Stimulated activated CD8-positive, alpha-beta memory T cell treated with anti-CD3 and anti-CD28 coated beads, Interleukin-7, amount 100 ng/mL, for 48 hours (primary cell): ENCODE measurements around the gene CDADC1.
"Not testable (repeated sequence)": the region's sequence is repeated elsewhere in the genome, so short reads cannot be mapped to it uniquely, and the experiment has no call there.

Experiments used
- DNase-seq, 2 donors: peaks; one replicate each; pipeline ENCODE4 v3.0.0-alpha.2; 2020; ENCODE audit warnings: low read depth in 1 of 2; ENCODE audit errors: extremely low read depth in 1 of 2

CDADC1 gene

GRCh38 chr13:49292742-49293486 lies 45.2 kb downstream of the CDADC1 start:
- peak in 1 of 2 donors; percentile 16 for DNase-seq

- not testable (repeated sequence) for DNase-seq
These were observed 47.0 kb downstream of the CDADC1 start for GRCh38 chr13:49294723-49295122.

DNA sequence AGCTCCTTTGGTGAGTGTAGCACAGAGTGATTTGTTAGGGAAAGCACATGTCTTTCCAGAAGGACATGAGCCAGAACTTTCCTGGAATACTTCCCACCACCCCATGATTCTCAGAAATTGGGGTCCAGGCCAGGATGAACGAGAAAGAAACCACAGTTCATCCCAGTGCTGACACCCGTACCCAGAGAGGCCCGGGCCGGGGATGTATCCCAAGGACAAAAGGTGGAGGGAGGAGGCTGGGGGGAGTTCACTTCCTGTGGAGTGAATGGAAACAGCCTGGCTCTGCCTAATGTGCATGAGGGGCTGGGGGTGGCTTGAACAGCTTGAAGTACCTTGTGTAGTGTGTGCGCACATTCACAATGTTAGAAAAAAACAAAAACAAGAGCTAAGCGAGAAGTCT lies 47.5 kb downstream of the CDADC1 start:
- DNase-seq: no peak

- no peak for DNase-seq
These were observed 48.9 kb downstream of the CDADC1 start for GRCh38 chr13:49296659-49297058.

- no peak for DNase-seq
These were observed 49.6 kb downstream of the CDADC1 start for GRCh38 chr13:49297338-49297737.

GRCh38 chr13:49298416-49298815 lies 50.7 kb downstream of the CDADC1 start:
- DNase-seq: no peak

DNA sequence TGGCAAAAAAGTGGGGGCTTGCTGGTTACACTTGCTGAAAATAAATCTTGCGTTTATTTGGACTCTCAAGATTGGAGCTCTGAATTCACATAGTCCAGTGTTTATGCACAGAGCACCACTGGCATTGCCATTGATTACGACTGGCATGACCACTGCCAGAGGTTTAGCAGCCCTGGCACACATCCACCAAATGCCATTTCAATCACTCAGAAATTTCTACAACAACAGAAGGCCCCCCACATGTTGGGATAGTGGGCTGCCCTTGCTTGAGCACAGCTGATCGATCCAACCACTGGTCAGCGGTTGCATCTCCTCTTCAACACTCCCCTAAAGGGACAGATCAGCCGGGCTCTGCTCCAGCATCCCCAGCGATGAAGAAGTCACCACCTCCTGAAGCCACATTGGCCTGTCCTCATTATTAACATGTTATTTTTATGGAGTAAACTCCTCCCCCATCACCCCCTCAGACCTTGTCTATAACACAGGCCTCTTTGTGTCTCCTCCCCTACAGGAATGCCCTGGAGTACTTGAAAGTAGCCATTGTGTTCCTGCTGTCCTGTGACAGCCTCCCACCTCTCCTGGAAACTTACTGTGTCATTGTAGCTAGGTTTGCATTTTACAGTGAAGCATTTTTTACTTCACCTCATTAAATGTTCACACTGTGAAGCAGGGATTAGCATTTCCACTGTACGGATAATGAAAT lies 51.3 kb downstream of the CDADC1 start:
- DNase-seq: no peak

- no peak for DNase-seq
These were observed 52.6 kb downstream of the CDADC1 start for GRCh38 chr13:49300276-49300675.

- peak; percentile 16 to 40 for DNase-seq
These were observed 53.2 kb downstream of the CDADC1 start for GRCh38 chr13:49300739-49301589.

DNA sequence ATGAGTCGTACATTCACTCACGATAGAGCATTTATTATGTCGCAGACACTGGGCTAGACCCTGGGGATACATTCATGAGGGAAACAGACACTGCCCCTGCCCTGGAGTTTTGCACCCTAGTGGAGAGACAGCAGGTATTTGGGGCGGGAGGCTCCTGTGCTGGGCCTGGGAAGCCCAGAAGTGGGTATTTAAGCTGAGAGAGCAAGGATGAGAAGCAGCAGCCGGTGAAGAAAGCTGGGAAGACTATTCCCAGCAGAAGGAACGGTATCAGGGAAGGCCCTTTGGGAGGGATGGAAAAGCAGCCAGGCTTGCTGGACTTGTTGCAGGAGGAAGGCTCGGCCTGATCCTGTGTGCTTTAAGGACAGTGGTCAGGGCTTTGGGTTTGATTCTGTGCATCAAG lies 54.5 kb downstream of the CDADC1 start:
- DNase-seq: no peak

DNA sequence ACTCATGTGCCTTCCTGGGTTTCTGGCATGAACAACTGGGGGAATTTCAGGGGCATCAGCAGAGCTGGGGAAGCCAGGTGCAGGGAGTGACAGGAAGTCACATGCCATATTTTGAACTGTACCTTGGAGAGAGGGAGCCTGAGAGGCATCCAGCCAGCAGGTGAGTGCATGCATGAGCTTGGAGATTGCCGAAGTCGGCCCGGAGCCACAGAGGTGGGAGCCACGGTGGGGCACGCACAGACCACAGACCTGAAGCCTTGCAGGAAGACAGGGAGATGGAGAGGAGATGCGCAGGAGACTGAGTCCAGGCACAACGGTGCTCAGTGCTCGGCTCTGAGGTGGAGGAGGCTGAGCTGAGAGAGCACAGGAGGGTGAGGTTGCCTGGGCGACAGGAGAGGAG lies 55.1 kb downstream of the CDADC1 start:
- no peak for DNase-seq

DNA sequence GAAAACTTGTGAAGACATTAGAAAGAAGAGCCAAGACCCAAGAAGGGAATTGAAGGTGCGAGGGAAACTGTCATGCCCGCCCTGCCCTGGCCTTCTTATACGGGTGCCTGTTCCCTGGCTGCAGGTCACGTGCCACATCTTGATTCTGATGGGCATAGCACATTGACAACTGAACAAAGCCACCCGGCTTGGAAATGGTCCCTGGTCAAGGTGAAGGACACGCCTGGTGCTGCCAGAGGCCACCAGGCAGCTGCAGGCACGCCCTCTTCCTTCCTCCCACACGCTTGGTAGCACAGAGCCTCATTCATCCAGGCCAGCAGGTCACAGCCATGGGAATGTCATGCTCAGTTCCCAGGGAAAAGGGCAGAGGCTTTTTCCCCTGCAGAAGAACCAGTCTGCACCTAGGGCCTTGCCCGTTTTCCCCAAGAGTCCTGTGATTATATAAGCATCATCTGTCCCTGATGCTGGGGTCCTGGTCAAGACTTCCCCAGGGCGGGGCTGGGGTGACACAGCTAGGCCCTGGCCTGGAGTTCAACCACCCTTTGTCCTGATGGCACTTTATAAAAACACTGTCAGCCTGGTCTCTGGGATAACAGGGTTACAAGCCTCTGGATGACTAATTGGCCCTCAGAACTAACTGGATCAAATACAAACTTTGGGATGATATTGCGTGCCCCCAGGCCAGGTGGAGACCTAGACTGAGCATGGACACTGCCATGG lies 56.0 kb downstream of the CDADC1 start:
- DNase-seq: no peak

- DNase-seq: no peak
These were observed 56.6 kb downstream of the CDADC1 start for GRCh38 chr13:49304356-49304755.

GRCh38 chr13:49304763-49305700 lies 57.3 kb downstream of the CDADC1 start:
- DNase-seq: no peak

DNA sequence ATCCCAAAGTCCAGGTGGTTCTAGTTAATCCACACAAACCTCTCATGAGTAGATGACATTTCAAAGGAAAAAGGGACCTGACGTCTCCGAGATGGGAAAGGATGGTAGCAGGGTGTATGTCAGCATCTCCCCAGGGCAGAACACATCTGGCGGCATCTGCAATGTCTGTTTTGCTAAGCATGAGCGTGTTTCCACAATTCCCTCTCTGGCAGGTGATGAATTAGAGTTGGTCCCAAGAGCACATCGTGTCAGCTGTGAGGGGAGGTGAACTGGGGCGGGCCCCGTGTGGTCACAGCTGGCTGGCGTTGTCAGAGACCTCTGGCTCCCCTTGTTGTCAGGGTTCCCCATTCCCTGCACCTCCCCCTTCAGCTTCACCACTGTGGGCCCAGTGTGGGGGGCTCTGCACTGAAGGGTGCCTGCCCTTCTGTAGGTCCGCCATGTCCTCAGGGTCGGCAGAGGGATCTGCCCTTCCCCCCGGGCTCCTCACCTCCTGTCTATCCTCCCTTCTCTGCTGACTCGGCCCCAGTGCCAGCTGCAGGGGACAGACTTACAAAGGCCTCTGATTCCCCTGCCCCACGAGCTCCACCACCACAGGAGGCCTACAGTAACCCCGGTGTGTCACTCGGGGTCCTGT lies 58.2 kb downstream of the CDADC1 start:
- no peak for DNase-seq

GRCh38 chr13:49307365-49307764 lies 59.6 kb downstream of the CDADC1 start:
- DNase-seq: no peak

DNA sequence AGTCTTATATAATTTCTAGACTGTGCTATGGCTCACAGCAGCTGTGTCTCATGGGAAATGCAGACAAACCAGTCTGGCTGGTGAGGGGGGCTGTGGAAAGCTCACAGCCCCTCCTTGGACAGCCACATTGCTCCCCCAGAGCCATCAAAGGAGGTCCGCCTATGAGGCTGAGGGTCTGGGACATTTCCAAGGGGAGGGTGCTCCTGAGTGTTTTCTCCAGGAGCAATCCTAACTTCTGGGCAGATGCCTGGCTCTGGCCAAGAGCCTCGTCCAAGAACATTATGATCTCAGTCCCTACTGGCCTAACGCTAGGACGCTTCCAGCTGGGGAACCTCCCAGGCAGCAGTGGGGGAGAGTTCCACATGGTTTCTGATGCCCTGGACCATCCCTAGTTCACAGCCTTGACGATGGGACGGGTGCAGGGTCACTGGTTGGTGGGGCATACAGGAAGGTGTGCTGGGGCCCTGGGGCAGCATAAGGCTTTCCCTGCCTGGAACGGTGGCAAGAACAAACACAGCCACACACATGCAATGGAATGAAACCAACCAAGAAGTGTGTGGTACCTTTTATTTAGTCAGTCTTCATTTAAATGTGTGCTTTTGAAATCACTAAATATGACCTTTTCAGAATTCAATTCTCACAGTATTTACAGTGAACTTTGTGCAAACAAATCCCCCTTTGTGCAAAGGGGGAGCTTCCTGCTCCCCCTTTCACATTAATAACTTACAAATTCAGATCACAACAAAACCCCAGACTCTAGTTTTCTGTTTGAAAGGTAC lies 60.6 kb downstream of the CDADC1 start:
- DNase-seq: no peak

DNA sequence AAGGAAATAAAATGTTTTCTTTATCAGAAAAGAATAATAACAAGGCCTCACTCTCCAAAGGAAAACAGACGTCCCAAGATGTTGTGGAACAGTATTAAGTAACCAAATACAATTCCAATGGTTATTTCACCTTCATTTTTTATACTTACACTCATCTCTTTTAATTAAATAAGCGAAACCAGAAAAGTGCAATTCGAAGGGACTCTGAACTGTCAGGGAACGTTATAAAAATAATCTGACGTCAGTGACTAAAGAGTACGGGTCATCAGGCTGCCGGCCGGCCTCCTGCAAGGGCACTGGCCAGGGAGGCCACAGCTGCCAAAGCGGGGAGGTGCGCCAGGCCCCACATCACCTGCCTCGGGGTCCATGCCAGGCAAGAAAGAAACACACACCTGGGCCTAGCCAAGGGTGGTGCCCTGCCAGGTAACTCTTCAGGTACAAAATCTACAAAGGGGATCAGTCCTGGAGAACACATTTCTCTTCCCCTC lies 61.2 kb downstream of the CDADC1 start:
- DNase-seq: no peak
